SK-N-SH treated with all-trans-retinoic acid at 6 μM for 48 hours (cell line): ENCODE results near the gene SBK1.
A peak's percentile ranks its signal among the peaks of the same experiment; 100 is the strongest.

Experiments
- ATAC-seq: fragments of 200-7000 bp; cut with Tn5 transposase; 3 replicates; pipeline ENCODE4 v1.9.1; 2020; ENCODE audit warnings: mild to moderate bottlenecking, moderate library complexity
- ARNTL ChIP-seq: fragments of 450-650 bp; formaldehyde crosslinking; IDR thresholded peaks from 2 replicates; pipeline ENCODE4 v1.5.0; 2020; ENCODE audit warnings: low read depth, mild to moderate bottlenecking, moderate library complexity, borderline replicate concordance
- BACH2 ChIP-seq: fragments of 250-450 bp; sonication (Bioruptor Pico); IDR thresholded peaks from 2 replicates; pipeline ENCODE4 v1.9.0; 2021; ENCODE audit warnings: mild to moderate bottlenecking, borderline replicate concordance
- CSDC2 ChIP-seq: fragments of 250-450 bp; sonication (Bioruptor Pico); IDR thresholded peaks from 2 replicates; pipeline ENCODE4 v1.5.0; 2020; ENCODE audit warnings: mild to moderate bottlenecking, moderate library complexity
- GLIS3 ChIP-seq: fragments of 250-450 bp; sonication (Bioruptor Pico); IDR thresholded peaks from 2 replicates; pipeline ENCODE4 v1.5.0; 2020; ENCODE audit warnings: mild to moderate bottlenecking, moderate library complexity
- ISL1 ChIP-seq: fragments of 250-450 bp; sonication (Bioruptor Pico); IDR thresholded peaks from 2 replicates; pipeline ENCODE4 v2.1.2; 2022; ENCODE audit warnings: mild to moderate bottlenecking, moderate library complexity
- OSR1 ChIP-seq: fragments of 250-450 bp; sonication (Bioruptor Pico); IDR thresholded peaks from 2 replicates; pipeline ENCODE4 v1.8.0; 2022; ENCODE audit warnings: moderate library complexity, mild to moderate bottlenecking, inconsistent platforms
- PPARA ChIP-seq: fragments of 250-450 bp; sonication (Bioruptor Pico); IDR thresholded peaks from 2 replicates; pipeline ENCODE4 v1.5.0; 2020; ENCODE audit warnings: mild to moderate bottlenecking, borderline replicate concordance
- RARB ChIP-seq: fragments of 250-450 bp; sonication (Bioruptor Pico); IDR thresholded peaks from 2 replicates; pipeline ENCODE4 v1.8.0; 2021; ENCODE audit warnings: mild to moderate bottlenecking, moderate library complexity
- SNAI2 ChIP-seq: fragments of 250-450 bp; sonication (Bioruptor Pico); IDR thresholded peaks from 2 replicates; pipeline ENCODE4 v1.5.0; 2020; ENCODE audit warnings: mild to moderate bottlenecking, moderate library complexity
- TCF4 ChIP-seq: fragments of 250-450 bp; sonication (Bioruptor Pico); IDR thresholded peaks from 2 replicates; pipeline ENCODE4 v1.8.0; 2021; ENCODE audit warnings: mild to moderate bottlenecking, moderate library complexity, borderline replicate concordance
- TOX ChIP-seq: fragments of 250-450 bp; sonication (Bioruptor Pico); IDR thresholded peaks from 2 replicates; pipeline ENCODE4 v1.8.0; 2021; ENCODE audit warnings: mild to moderate bottlenecking, moderate library complexity, borderline replicate concordance
- ZC3H10 ChIP-seq: fragments of 250-450 bp; sonication (Bioruptor Pico); IDR thresholded peaks from 2 replicates; pipeline ENCODE4 v1.5.1; 2021; ENCODE audit warnings: mild to moderate bottlenecking, moderate library complexity
- ZFP3 ChIP-seq: fragments of 250-450 bp; sonication (Bioruptor Pico); IDR thresholded peaks from 2 replicates; pipeline ENCODE4 v1.5.0; 2020; ENCODE audit warnings: mild to moderate bottlenecking, moderate library complexity
- ZNF565 ChIP-seq: fragments of 450-650 bp; formaldehyde crosslinking; conservative IDR thresholded peaks from 2 replicates; pipeline ENCODE4 v1.5.0; 2020; ENCODE audit warnings: low read depth, mild to moderate bottlenecking, moderate library complexity
- ZNF8 ChIP-seq: fragments of 450-650 bp; formaldehyde crosslinking; IDR thresholded peaks from 2 replicates; pipeline ENCODE4 v1.5.0; 2020; ENCODE audit warnings: mild to moderate bottlenecking, moderate library complexity
- TF ChIP-seq, protein P1 (sequence below): fragments of 250-450 bp; sonication (Bioruptor Pico); IDR thresholded peaks from 2 replicates; pipeline ENCODE4 v1.5.0; 2020; ENCODE audit warnings: mild to moderate bottlenecking, moderate library complexity
- TF ChIP-seq, protein P2 (sequence below): fragments of 250-450 bp; sonication (Bioruptor Pico); IDR thresholded peaks from 2 replicates; pipeline ENCODE4 v1.8.0; 2020; ENCODE audit warnings: mild to moderate bottlenecking, moderate library complexity, borderline replicate concordance
- TF ChIP-seq, protein P3 (sequence below): fragments of 250-450 bp; sonication (Bioruptor Pico); IDR thresholded peaks from 2 replicates; pipeline ENCODE4 v1.5.1; 2020; ENCODE audit warnings: low read depth, mild to moderate bottlenecking, moderate library complexity
- TF ChIP-seq, protein P4 (sequence below): fragments of 250-450 bp; sonication (Bioruptor Pico); IDR thresholded peaks from 2 replicates; pipeline ENCODE4 v1.8.0; 2021; ENCODE audit warnings: low read depth, mild to moderate bottlenecking, moderate library complexity, borderline replicate concordance
- TF ChIP-seq, protein P5 (sequence below): fragments of 250-450 bp; sonication (Bioruptor Pico); IDR thresholded peaks from 2 replicates; pipeline ENCODE4 v1.5.1; 2021; ENCODE audit warnings: mild to moderate bottlenecking, moderate library complexity

The SBK1 gene

DNA sequence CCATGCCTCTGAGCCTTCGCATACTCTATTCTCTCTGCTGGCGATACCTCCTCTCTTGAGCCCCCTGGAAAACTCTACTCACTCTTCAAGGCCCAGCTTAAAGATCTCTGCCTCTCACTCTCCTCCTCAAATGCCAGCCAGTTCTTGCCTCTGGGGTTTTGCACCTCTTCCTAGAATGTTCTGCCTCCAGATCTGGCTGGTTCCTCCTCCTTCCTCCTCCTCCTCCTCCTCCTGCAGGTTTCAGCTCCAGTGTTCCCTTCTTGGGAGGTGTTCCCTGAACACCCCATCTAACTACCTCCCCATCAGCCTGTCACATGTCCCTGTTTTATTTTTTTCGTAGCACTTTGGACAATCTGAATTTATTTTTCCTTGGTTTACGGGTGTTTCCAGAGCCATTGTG lies 35.1 kb upstream of the SBK1 start:
- ATAC-seq = no peak
- TF ChIP-seq ZNF8 (CRISPR knock-in tag) (no peak), ISL1 (CRISPR knock-in tag) (no peak), TCF4 (CRISPR knock-in tag) (no peak), CSDC2 (no peak), TOX (CRISPR knock-in tag) (no peak), ZNF565 (CRISPR knock-in tag) (no peak), RARB (no peak)
- TF ChIP-seq, protein P1, sequence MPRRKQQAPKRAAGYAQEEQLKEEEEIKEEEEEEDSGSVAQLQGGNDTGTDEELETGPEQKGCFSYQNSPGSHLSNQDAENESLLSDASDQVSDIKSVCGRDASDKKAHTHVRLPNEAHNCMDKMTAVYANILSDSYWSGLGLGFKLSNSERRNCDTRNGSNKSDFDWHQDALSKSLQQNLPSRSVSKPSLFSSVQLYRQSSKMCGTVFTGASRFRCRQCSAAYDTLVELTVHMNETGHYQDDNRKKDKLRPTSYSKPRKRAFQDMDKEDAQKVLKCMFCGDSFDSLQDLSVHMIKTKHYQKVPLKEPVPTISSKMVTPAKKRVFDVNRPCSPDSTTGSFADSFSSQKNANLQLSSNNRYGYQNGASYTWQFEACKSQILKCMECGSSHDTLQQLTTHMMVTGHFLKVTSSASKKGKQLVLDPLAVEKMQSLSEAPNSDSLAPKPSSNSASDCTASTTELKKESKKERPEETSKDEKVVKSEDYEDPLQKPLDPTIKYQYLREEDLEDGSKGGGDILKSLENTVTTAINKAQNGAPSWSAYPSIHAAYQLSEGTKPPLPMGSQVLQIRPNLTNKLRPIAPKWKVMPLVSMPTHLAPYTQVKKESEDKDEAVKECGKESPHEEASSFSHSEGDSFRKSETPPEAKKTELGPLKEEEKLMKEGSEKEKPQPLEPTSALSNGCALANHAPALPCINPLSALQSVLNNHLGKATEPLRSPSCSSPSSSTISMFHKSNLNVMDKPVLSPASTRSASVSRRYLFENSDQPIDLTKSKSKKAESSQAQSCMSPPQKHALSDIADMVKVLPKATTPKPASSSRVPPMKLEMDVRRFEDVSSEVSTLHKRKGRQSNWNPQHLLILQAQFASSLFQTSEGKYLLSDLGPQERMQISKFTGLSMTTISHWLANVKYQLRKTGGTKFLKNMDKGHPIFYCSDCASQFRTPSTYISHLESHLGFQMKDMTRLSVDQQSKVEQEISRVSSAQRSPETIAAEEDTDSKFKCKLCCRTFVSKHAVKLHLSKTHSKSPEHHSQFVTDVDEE (CRISPR knock-in tag) = no peak
- TF ChIP-seq, protein P2, sequence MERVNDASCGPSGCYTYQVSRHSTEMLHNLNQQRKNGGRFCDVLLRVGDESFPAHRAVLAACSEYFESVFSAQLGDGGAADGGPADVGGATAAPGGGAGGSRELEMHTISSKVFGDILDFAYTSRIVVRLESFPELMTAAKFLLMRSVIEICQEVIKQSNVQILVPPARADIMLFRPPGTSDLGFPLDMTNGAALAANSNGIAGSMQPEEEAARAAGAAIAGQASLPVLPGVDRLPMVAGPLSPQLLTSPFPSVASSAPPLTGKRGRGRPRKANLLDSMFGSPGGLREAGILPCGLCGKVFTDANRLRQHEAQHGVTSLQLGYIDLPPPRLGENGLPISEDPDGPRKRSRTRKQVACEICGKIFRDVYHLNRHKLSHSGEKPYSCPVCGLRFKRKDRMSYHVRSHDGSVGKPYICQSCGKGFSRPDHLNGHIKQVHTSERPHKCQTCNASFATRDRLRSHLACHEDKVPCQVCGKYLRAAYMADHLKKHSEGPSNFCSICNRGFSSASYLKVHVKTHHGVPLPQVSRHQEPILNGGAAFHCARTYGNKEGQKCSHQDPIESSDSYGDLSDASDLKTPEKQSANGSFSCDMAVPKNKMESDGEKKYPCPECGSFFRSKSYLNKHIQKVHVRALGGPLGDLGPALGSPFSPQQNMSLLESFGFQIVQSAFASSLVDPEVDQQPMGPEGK (CRISPR knock-in tag) = no peak
- TF ChIP-seq, protein P3, sequence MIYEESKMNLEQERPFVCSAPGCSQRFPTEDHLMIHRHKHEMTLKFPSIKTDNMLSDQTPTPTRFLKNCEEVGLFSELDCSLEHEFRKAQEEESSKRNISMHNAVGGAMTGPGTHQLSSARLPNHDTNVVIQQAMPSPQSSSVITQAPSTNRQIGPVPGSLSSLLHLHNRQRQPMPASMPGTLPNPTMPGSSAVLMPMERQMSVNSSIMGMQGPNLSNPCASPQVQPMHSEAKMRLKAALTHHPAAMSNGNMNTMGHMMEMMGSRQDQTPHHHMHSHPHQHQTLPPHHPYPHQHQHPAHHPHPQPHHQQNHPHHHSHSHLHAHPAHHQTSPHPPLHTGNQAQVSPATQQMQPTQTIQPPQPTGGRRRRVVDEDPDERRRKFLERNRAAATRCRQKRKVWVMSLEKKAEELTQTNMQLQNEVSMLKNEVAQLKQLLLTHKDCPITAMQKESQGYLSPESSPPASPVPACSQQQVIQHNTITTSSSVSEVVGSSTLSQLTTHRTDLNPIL (CRISPR knock-in tag) = no peak

DNA sequence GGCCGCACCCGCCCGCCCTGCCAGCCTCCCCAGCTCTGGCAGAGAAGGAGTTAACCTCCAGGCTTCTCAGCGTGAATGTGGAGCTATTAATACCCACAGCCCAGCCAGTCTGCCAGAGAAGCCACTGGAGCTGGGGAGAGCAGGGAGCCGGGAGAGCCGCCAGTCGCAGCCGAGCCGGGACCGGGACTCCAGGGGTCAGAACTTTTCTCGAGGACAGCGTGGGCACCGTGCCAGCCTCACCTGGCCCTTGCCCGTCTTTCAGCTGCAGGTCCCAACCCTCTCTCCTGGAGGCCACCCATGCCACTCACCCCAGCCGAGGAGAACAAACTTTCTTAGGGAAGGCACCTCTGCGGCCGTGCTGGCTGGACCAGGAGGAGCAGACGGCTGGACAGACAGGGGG lies 33.8 kb upstream of the SBK1 start:
- no peak for TF ChIP-seq BACH2 (CRISPR knock-in tag)
- TF ChIP-seq, protein P4, sequence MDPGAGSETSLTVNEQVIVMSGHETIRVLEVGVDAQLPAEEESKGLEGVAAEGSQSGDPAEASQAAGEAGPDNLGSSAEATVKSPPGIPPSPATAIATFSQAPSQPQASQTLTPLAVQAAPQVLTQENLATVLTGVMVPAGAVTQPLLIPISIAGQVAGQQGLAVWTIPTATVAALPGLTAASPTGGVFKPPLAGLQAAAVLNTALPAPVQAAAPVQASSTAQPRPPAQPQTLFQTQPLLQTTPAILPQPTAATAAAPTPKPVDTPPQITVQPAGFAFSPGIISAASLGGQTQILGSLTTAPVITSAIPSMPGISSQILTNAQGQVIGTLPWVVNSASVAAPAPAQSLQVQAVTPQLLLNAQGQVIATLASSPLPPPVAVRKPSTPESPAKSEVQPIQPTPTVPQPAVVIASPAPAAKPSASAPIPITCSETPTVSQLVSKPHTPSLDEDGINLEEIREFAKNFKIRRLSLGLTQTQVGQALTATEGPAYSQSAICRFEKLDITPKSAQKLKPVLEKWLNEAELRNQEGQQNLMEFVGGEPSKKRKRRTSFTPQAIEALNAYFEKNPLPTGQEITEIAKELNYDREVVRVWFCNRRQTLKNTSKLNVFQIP (CRISPR knock-in tag) = no peak
- no peak for TF ChIP-seq ZC3H10 (CRISPR knock-in tag)
- TF ChIP-seq, protein P3 (CRISPR knock-in tag) = no peak
- no peak for TF ChIP-seq GLIS3 (CRISPR knock-in tag)
- TF ChIP-seq SNAI2 (CRISPR knock-in tag) = no peak
- TF ChIP-seq ZFP3 (CRISPR knock-in tag) = no peak
- no peak for TF ChIP-seq OSR1 (CRISPR knock-in tag)
- TF ChIP-seq RARB = no peak
- TF ChIP-seq PPARA = no peak
- TF ChIP-seq, protein P1 (CRISPR knock-in tag) = no peak
- no peak for TF ChIP-seq ARNTL
- no peak for TF ChIP-seq CSDC2
- TF ChIP-seq, protein P5, sequence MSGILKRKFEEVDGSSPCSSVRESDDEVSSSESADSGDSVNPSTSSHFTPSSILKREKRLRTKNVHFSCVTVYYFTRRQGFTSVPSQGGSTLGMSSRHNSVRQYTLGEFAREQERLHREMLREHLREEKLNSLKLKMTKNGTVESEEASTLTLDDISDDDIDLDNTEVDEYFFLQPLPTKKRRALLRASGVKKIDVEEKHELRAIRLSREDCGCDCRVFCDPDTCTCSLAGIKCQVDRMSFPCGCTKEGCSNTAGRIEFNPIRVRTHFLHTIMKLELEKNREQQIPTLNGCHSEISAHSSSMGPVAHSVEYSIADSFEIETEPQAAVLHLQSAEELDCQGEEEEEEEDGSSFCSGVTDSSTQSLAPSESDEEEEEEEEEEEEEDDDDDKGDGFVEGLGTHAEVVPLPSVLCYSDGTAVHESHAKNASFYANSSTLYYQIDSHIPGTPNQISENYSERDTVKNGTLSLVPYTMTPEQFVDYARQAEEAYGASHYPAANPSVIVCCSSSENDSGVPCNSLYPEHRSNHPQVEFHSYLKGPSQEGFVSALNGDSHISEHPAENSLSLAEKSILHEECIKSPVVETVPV (CRISPR knock-in tag) = no peak
- TF ChIP-seq, all 23 proteins: peak for 0
- peak; percentile 75 for ATAC-seq
